ENCODE data around the gene ACCSL.

The ACCSL gene

GRCh38 chr11:44033856-44034255 is 13.9 kb upstream of the ACCSL start:
- no peaks in the 10 kb centered on the region for H3K36me3 ChIP-seq (ENCODE audit: insufficient read depth, low read length)
- H3K4me3 ChIP-seq (ENCODE audit: low read length): no peak overlapping the region
- 64% methylated on average over 3 of the region's 3 CpGs for WGBS
- H3K27ac ChIP-seq (ENCODE audit: low read depth, low read length): no peak overlapping the region
- no peaks in the 10 kb centered on the region for H3K9me3 ChIP-seq (ENCODE audit: insufficient read depth, low read depth, low read length)
- peaks cover 19% of the 10 kb centered on the region for H3K4me1 ChIP-seq (ENCODE audit: insufficient read depth, low read length)
- H3K9ac ChIP-seq (ENCODE audit: low read depth, low read length): no peak overlapping the region
- no peaks in the 10 kb centered on the region for H3K27me3 ChIP-seq (ENCODE audit: insufficient read depth, low read length)

- no peak overlapping the region for H3K4me3 ChIP-seq (ENCODE audit: low read length)
- no peaks in the 10 kb centered on the region for H3K9me3 ChIP-seq (ENCODE audit: insufficient read depth, low read depth, low read length)
- H3K36me3 ChIP-seq (ENCODE audit: insufficient read depth, low read length): no peaks in the 10 kb centered on the region
- no peak overlapping the region for H3K27ac ChIP-seq (ENCODE audit: low read depth, low read length)
- no peaks in the 10 kb centered on the region for H3K27me3 ChIP-seq (ENCODE audit: insufficient read depth, low read length)
- H3K4me1 ChIP-seq (ENCODE audit: insufficient read depth, low read length): peaks cover 19% of the 10 kb centered on the region
- H3K9ac ChIP-seq (ENCODE audit: low read depth, low read length): no peak overlapping the region
Observed at GRCh38 chr11:44034639-44035038, 13.1 kb upstream of the ACCSL start.

GRCh38 chr11:44036811-44037657 is 10.7 kb upstream of the ACCSL start:
- H3K9me3 ChIP-seq (ENCODE audit: insufficient read depth, low read depth, low read length): peaks cover 5% of the 10 kb centered on the region; the same call in 1 of the 2 replicates
- no peaks in the 10 kb centered on the region for H3K36me3 ChIP-seq (ENCODE audit: insufficient read depth, low read length)
- H3K9ac ChIP-seq (ENCODE audit: low read depth, low read length): no peak overlapping the region
- no peak overlapping the region for H3K4me3 ChIP-seq (ENCODE audit: low read length)
- WGBS: 22% methylated on average over 12 of the region's 12 CpGs
- no peaks in the 10 kb centered on the region for H3K27me3 ChIP-seq (ENCODE audit: insufficient read depth, low read length)
- H3K4me1 ChIP-seq (ENCODE audit: insufficient read depth, low read length): peaks cover 3% of the 10 kb centered on the region; the same call in 1 of the 2 replicates
- H3K27ac ChIP-seq (ENCODE audit: low read depth, low read length): no peak overlapping the region

- no peak overlapping the region for H3K27ac ChIP-seq (ENCODE audit: low read depth, low read length)
- H3K4me3 ChIP-seq (ENCODE audit: low read length): no peak overlapping the region
- no peak overlapping the region for H3K9ac ChIP-seq (ENCODE audit: low read depth, low read length)
- H3K36me3 ChIP-seq (ENCODE audit: insufficient read depth, low read length): no peaks in the 10 kb centered on the region
- 93% methylated on average over 2 of the region's 2 CpGs for WGBS
- peaks cover 5% of the 10 kb centered on the region; the same call in 1 of the 2 replicates for H3K9me3 ChIP-seq (ENCODE audit: insufficient read depth, low read depth, low read length)
- peaks cover 3% of the 10 kb centered on the region; the same call in 1 of the 2 replicates for H3K4me1 ChIP-seq (ENCODE audit: insufficient read depth, low read length)
- H3K27me3 ChIP-seq (ENCODE audit: insufficient read depth, low read length): no peaks in the 10 kb centered on the region
Observed at GRCh38 chr11:44037658-44037998, 10.2 kb upstream of the ACCSL start.

GRCh38 chr11:44043157-44043556 is 4.6 kb upstream of the ACCSL start:
- WGBS: 90% methylated on average over 2 of the region's 2 CpGs
- peaks cover 5% of the 10 kb centered on the region; the same call in 1 of the 2 replicates for H3K9me3 ChIP-seq (ENCODE audit: insufficient read depth, low read depth, low read length)
- H3K4me3 ChIP-seq (ENCODE audit: low read length): no peak overlapping the region
- H3K9ac ChIP-seq (ENCODE audit: low read depth, low read length): no peak overlapping the region
- peaks cover 6% of the 10 kb centered on the region for H3K27me3 ChIP-seq (ENCODE audit: insufficient read depth, low read length)
- no peaks in the 10 kb centered on the region for H3K36me3 ChIP-seq (ENCODE audit: insufficient read depth, low read length)
- H3K4me1 ChIP-seq (ENCODE audit: insufficient read depth, low read length): no peaks in the 10 kb centered on the region
- no peak overlapping the region for H3K27ac ChIP-seq (ENCODE audit: low read depth, low read length)

- no peaks in the 10 kb centered on the region for H3K36me3 ChIP-seq (ENCODE audit: insufficient read depth, low read length)
- WGBS: 96% methylated on average over 2 of the region's 2 CpGs
- no peak overlapping the region for H3K27ac ChIP-seq (ENCODE audit: low read depth, low read length)
- no peak overlapping the region for H3K4me3 ChIP-seq (ENCODE audit: low read length)
- H3K9me3 ChIP-seq (ENCODE audit: insufficient read depth, low read depth, low read length): no peaks in the 10 kb centered on the region; the same call in 1 of the 2 replicates
- H3K9ac ChIP-seq (ENCODE audit: low read depth, low read length): no peak overlapping the region
- H3K27me3 ChIP-seq (ENCODE audit: insufficient read depth, low read length): peaks cover 6% of the 10 kb centered on the region
- H3K4me1 ChIP-seq (ENCODE audit: insufficient read depth, low read length): no peaks in the 10 kb centered on the region
Observed at GRCh38 chr11:44046182-44046581, 1.6 kb upstream of the ACCSL start.

GRCh38 chr11:44047298-44047697 is 483 bp upstream of the ACCSL start:
- no peaks in the 10 kb centered on the region for H3K9me3 ChIP-seq (ENCODE audit: insufficient read depth, low read depth, low read length)
- 78% methylated on average over 2 of the region's 2 CpGs for WGBS
- no peak overlapping the region for H3K27ac ChIP-seq (ENCODE audit: low read depth, low read length)
- no peak overlapping the region for H3K4me3 ChIP-seq (ENCODE audit: low read length)
- no peaks in the 10 kb centered on the region for H3K36me3 ChIP-seq (ENCODE audit: insufficient read depth, low read length)
- H3K4me1 ChIP-seq (ENCODE audit: insufficient read depth, low read length): no peaks in the 10 kb centered on the region
- no peak overlapping the region for H3K9ac ChIP-seq (ENCODE audit: low read depth, low read length)
- peaks cover 6% of the 10 kb centered on the region for H3K27me3 ChIP-seq (ENCODE audit: insufficient read depth, low read length)

GRCh38 chr11:44049832-44050231 is 2.1 kb downstream of the ACCSL start:
- H3K36me3 ChIP-seq (ENCODE audit: insufficient read depth, low read length): no peaks in the 10 kb centered on the region
- H3K27ac ChIP-seq (ENCODE audit: low read depth, low read length): no peak overlapping the region
- no peak overlapping the region for H3K9ac ChIP-seq (ENCODE audit: low read depth, low read length)
- no peaks in the 10 kb centered on the region for H3K9me3 ChIP-seq (ENCODE audit: insufficient read depth, low read depth, low read length)
- 85% methylated on average over 3 of the region's 3 CpGs for WGBS
- no peaks in the 10 kb centered on the region for H3K4me1 ChIP-seq (ENCODE audit: insufficient read depth, low read length)
- peaks cover 2% of the 10 kb centered on the region; the same call in 1 of the 2 replicates for H3K27me3 ChIP-seq (ENCODE audit: insufficient read depth, low read length)
- no peak overlapping the region for H3K4me3 ChIP-seq (ENCODE audit: low read length)

GRCh38 chr11:44051171-44051570 is 3.4 kb downstream of the ACCSL start:
- no peaks in the 10 kb centered on the region for H3K9me3 ChIP-seq (ENCODE audit: insufficient read depth, low read depth, low read length)
- WGBS: 89% methylated on average over 4 of the region's 4 CpGs
- H3K9ac ChIP-seq (ENCODE audit: low read depth, low read length): no peak overlapping the region
- H3K4me3 ChIP-seq (ENCODE audit: low read length): no peak overlapping the region
- H3K27ac ChIP-seq (ENCODE audit: low read depth, low read length): no peak overlapping the region
- no peaks in the 10 kb centered on the region for H3K36me3 ChIP-seq (ENCODE audit: insufficient read depth, low read length)
- H3K27me3 ChIP-seq (ENCODE audit: insufficient read depth, low read length): peaks cover 2% of the 10 kb centered on the region; the same call in 1 of the 2 replicates
- H3K4me1 ChIP-seq (ENCODE audit: insufficient read depth, low read length): no peaks in the 10 kb centered on the region

GRCh38 chr11:44057340-44057739 is 9.6 kb downstream of the ACCSL start:
- no peak overlapping the region for H3K4me3 ChIP-seq (ENCODE audit: low read length)
- H3K27me3 ChIP-seq (ENCODE audit: insufficient read depth, low read length): no peaks in the 10 kb centered on the region
- no peaks in the 10 kb centered on the region for H3K9me3 ChIP-seq (ENCODE audit: insufficient read depth, low read depth, low read length)
- H3K36me3 ChIP-seq (ENCODE audit: insufficient read depth, low read length): no peaks in the 10 kb centered on the region
- 96% methylated on average over 6 of the region's 6 CpGs for WGBS
- H3K27ac ChIP-seq (ENCODE audit: low read depth, low read length): no peak overlapping the region
- no peaks in the 10 kb centered on the region for H3K4me1 ChIP-seq (ENCODE audit: insufficient read depth, low read length)
- no peak overlapping the region for H3K9ac ChIP-seq (ENCODE audit: low read depth, low read length)

GRCh38 chr11:44058275-44058674 is 10.5 kb downstream of the ACCSL start:
- Histone ChIP-seq H3K9me3 (ENCODE audit: insufficient read depth, low read depth, low read length) (no peaks in the 10 kb centered on the region), H3K27ac (ENCODE audit: low read depth, low read length) (no peak overlapping the region), H3K27me3 (ENCODE audit: insufficient read depth, low read length) (no peaks in the 10 kb centered on the region), H3K4me3 (ENCODE audit: low read length) (no peak overlapping the region), H3K4me1 (ENCODE audit: insufficient read depth, low read length) (0 out of 2 replicates have a peak, but pooled peaks cover 4% of the 10 kb centered on the region), H3K9ac (ENCODE audit: low read depth, low read length) (no peak overlapping the region), H3K36me3 (ENCODE audit: insufficient read depth, low read length) (no peaks in the 10 kb centered on the region)
- 94% methylated on average over 6 of the region's 6 CpGs for WGBS
